HEK293 (cell line): ENCODE measurements around the gene SARNP.

Source experiments
- GLI4 ChIP-seq: fragments of 450-650 bp; formaldehyde crosslinking; IDR thresholded peaks from 2 replicates; pipeline ENCODE4 v1.5.1; 2016; ENCODE audit warnings: missing biosample characterization, missing genetic modification characterization
- IKZF3 ChIP-seq: fragments of 450-650 bp; IDR thresholded peaks from 2 replicates; pipeline ENCODE4 v1.5.0; 2018; ENCODE audit warnings: missing biosample characterization, mild to moderate bottlenecking, missing genetic modification characterization, moderate library complexity
- KLF10 ChIP-seq: fragments of 450-650 bp; IDR thresholded peaks from 2 replicates; pipeline ENCODE4 v1.5.1; 2018; ENCODE audit warnings: missing biosample characterization, mild to moderate bottlenecking, missing genetic modification characterization
- KLF8 ChIP-seq: fragments of 450-650 bp; formaldehyde crosslinking; IDR thresholded peaks from 2 replicates; pipeline ENCODE4 v1.5.1; 2016; ENCODE audit warnings: missing biosample characterization, missing genetic modification characterization
- OSR2 ChIP-seq: fragments of 450-650 bp; formaldehyde crosslinking; IDR thresholded peaks from 2 replicates; pipeline ENCODE4 v1.5.1; 2016; ENCODE audit warnings: missing biosample characterization, missing genetic modification characterization
- REST ChIP-seq: fragments of 450-650 bp; formaldehyde crosslinking; IDR thresholded peaks from 2 replicates; pipeline ENCODE4 v1.5.1; 2016; ENCODE audit warnings: missing biosample characterization, missing genetic modification characterization
- ZBTB17 ChIP-seq: fragments of 450-650 bp; formaldehyde crosslinking; IDR thresholded peaks from 2 replicates; pipeline ENCODE4 v1.5.1; 2016; ENCODE audit warnings: missing biosample characterization, missing genetic modification characterization
- ZBTB44 ChIP-seq: fragments of 450-650 bp; IDR thresholded peaks from 2 replicates; pipeline ENCODE4 v1.5.1; 2018; ENCODE audit warnings: missing biosample characterization, mild to moderate bottlenecking, missing genetic modification characterization
- ZEB2 ChIP-seq: fragments of 450-650 bp; formaldehyde crosslinking; IDR thresholded peaks from 2 replicates; pipeline ENCODE4 v1.5.1; 2016; ENCODE audit warnings: missing biosample characterization, missing genetic modification characterization
- ZIC2 ChIP-seq: fragments of 450-650 bp; formaldehyde crosslinking; IDR thresholded peaks from 2 replicates; pipeline ENCODE4 v1.5.1; 2016; ENCODE audit warnings: missing biosample characterization, missing genetic modification characterization
- ZNF146 ChIP-seq: fragments of 450-650 bp; formaldehyde crosslinking; IDR thresholded peaks from 2 replicates; pipeline ENCODE4 v1.5.1; 2016; ENCODE audit warnings: missing biosample characterization, missing genetic modification characterization
- ZNF24 ChIP-seq: fragments of 450-650 bp; formaldehyde crosslinking; IDR thresholded peaks from 2 replicates; pipeline ENCODE4 v1.5.1; 2016; ENCODE audit warnings: missing biosample characterization, missing genetic modification characterization
- ZNF274 ChIP-seq, 2 experiments: fragments of 200-500 bp in 1 of 2; fragments of 450-650 bp in 1 of 2; sonication (Bioruptor generic) in 1 of 2; formaldehyde crosslinking in 1 of 2; IDR thresholded peaks; 2 replicates each; pipeline versions ENCODE4 v1.5.1 to v1.6.1; 2014 to 2016; ENCODE audit warnings: borderline replicate concordance in 1 of 2, inconsistent platforms in 1 of 2, low read length in 1 of 2, missing biosample characterization in 1 of 2, missing genetic modification characterization in 1 of 2
- ZNF510 ChIP-seq: fragments of 450-650 bp; formaldehyde crosslinking; IDR thresholded peaks from 2 replicates; pipeline ENCODE4 v1.5.1; 2018; ENCODE audit warnings: mild to moderate bottlenecking, missing genetic modification characterization, missing biosample characterization; ENCODE audit not compliant: insufficient replicate concordance
- ZNF600 ChIP-seq: fragments of 450-650 bp; formaldehyde crosslinking; IDR thresholded peaks from 2 replicates; pipeline ENCODE4 v1.5.1; 2016; ENCODE audit warnings: missing biosample characterization, missing genetic modification characterization
- TF ChIP-seq, protein P1 (sequence below): fragments of 450-650 bp; formaldehyde crosslinking; IDR thresholded peaks from 2 replicates; pipeline ENCODE4 v1.5.1; 2016; ENCODE audit warnings: missing biosample characterization, missing genetic modification characterization
- TF ChIP-seq, protein P2 (sequence below): fragments of 450-650 bp; formaldehyde crosslinking; conservative IDR thresholded peaks from 2 replicates; pipeline ENCODE4 v1.5.1; 2016; ENCODE audit warnings: low read depth, missing biosample characterization, missing genetic modification characterization
- TF ChIP-seq, protein P3 (sequence below): fragments of 450-650 bp; formaldehyde crosslinking; IDR thresholded peaks from 2 replicates; pipeline ENCODE4 v1.5.1; 2017; ENCODE audit warnings: missing biosample characterization, mild to moderate bottlenecking, missing genetic modification characterization, moderate library complexity
- TF ChIP-seq, protein P4 (sequence below): fragments of 450-650 bp; formaldehyde crosslinking; IDR thresholded peaks from 2 replicates; pipeline ENCODE4 v1.5.1; 2016; ENCODE audit warnings: missing biosample characterization, missing genetic modification characterization

The SARNP gene

DNA sequence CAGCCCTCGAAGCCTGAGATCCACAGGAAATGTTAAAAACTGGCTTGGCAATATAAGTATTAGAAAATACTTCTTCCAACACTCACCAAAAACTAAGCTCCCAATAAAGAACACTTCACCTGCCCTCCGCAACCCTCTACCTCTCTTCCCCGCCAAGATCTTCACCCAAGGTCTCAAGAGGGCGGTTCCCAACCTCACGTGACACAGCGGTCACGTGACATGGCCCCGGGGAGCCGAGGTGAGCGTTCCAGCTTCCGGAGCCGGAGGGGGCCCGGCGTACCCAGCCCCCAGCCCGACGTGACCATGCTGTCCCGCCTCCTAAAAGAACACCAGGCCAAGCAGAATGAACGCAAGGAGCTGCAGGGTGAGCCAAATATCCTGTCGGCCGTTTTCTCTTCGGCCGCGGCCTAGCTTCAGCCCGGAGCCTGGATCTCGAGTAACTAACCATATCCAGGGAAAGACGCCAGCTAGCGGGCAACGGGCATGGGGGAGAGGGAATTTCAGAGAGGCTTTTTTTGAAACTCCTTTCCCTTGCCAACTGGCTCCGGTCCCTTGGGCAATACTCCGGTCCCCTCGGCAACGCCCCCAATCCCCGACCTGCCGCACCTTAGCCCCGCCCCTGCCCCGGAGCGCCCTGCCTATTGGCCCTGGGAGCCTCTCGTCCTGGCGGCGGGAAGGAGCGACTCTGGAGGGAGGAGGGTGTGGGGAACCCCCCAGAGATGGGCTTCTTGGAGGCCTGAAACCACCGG is 101.5 kb downstream of the SARNP start, which contains the start of gene BLOC1S1 (continued):
- TF ChIP-seq, protein P1, sequence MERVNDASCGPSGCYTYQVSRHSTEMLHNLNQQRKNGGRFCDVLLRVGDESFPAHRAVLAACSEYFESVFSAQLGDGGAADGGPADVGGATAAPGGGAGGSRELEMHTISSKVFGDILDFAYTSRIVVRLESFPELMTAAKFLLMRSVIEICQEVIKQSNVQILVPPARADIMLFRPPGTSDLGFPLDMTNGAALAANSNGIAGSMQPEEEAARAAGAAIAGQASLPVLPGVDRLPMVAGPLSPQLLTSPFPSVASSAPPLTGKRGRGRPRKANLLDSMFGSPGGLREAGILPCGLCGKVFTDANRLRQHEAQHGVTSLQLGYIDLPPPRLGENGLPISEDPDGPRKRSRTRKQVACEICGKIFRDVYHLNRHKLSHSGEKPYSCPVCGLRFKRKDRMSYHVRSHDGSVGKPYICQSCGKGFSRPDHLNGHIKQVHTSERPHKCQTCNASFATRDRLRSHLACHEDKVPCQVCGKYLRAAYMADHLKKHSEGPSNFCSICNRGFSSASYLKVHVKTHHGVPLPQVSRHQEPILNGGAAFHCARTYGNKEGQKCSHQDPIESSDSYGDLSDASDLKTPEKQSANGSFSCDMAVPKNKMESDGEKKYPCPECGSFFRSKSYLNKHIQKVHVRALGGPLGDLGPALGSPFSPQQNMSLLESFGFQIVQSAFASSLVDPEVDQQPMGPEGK, result peak; percentile 99
- TF ChIP-seq ZNF24 (tag by site-specific recombination), result peak; percentile 99
- peak; percentile 51; the same call in 1 of the 2 replicates for TF ChIP-seq IKZF3
- 0 out of 2 replicates have a peak, but pooled peaks have one; percentile 35 for TF ChIP-seq ZNF600 (tag by site-specific recombination)
- TF ChIP-seq OSR2 (tag by site-specific recombination), result peak; percentile 71
- peak; percentile 86 for TF ChIP-seq ZIC2 (tag by site-specific recombination)
- TF ChIP-seq REST (tag by site-specific recombination), result peak; percentile 61; the same call in 1 of the 2 replicates
- TF ChIP-seq, protein P2, sequence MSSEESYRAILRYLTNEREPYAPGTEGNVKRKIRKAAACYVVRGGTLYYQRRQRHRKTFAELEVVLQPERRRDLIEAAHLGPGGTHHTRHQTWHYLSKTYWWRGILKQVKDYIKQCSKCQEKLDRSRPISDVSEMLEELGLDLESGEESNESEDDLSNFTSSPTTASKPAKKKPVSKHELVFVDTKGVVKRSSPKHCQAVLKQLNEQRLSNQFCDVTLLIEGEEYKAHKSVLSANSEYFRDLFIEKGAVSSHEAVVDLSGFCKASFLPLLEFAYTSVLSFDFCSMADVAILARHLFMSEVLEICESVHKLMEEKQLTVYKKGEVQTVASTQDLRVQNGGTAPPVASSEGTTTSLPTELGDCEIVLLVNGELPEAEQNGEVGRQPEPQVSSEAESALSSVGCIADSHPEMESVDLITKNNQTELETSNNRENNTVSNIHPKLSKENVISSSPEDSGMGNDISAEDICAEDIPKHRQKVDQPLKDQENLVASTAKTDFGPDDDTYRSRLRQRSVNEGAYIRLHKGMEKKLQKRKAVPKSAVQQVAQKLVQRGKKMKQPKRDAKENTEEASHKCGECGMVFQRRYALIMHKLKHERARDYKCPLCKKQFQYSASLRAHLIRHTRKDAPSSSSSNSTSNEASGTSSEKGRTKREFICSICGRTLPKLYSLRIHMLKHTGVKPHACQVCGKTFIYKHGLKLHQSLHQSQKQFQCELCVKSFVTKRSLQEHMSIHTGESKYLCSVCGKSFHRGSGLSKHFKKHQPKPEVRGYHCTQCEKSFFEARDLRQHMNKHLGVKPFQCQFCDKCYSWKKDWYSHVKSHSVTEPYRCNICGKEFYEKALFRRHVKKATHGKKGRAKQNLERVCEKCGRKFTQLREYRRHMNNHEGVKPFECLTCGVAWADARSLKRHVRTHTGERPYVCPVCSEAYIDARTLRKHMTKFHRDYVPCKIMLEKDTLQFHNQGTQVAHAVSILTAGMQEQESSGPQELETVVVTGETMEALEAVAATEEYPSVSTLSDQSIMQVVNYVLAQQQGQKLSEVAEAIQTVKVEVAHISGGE (tag by site-specific recombination), result peak; percentile 75
- TF ChIP-seq KLF10 (tag by site-specific recombination), result peak; percentile 98
- no peak for TF ChIP-seq ZNF510
- TF ChIP-seq ZBTB17 (tag by site-specific recombination), result peak; percentile 92
- TF ChIP-seq GLI4 (tag by site-specific recombination), result 0 out of 2 replicates have a peak, but pooled peaks have one; percentile 68
- TF ChIP-seq, protein P3, sequence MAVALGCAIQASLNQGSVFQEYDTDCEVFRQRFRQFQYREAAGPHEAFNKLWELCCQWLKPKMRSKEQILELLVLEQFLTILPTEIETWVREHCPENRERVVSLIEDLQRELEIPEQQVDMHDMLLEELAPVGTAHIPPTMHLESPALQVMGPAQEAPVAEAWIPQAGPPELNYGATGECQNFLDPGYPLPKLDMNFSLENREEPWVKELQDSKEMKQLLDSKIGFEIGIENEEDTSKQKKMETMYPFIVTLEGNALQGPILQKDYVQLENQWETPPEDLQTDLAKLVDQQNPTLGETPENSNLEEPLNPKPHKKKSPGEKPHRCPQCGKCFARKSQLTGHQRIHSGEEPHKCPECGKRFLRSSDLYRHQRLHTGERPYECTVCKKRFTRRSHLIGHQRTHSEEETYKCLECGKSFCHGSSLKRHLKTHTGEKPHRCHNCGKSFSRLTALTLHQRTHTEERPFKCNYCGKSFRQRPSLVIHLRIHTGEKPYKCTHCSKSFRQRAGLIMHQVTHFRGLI (tag by site-specific recombination), result peak; percentile 62; the same call in 1 of the 2 replicates
- peak; percentile 99 for TF ChIP-seq KLF8 (tag by site-specific recombination)
- TF ChIP-seq ZNF274 (IDR thresholded peaks at IDR 0.05; ENCODE audit: low read length), result no peak
- no peak for TF ChIP-seq ZNF274 (tag by site-specific recombination; IDR thresholded peaks at IDR 0.05; ENCODE audit: borderline replicate concordance)
- TF ChIP-seq ZBTB44 (tag by site-specific recombination), result 0 out of 2 replicates have a peak, but pooled peaks have one; percentile 25
- TF ChIP-seq ZNF146, result peak; percentile 77; the same call in 1 of the 2 replicates
- TF ChIP-seq, protein P4, sequence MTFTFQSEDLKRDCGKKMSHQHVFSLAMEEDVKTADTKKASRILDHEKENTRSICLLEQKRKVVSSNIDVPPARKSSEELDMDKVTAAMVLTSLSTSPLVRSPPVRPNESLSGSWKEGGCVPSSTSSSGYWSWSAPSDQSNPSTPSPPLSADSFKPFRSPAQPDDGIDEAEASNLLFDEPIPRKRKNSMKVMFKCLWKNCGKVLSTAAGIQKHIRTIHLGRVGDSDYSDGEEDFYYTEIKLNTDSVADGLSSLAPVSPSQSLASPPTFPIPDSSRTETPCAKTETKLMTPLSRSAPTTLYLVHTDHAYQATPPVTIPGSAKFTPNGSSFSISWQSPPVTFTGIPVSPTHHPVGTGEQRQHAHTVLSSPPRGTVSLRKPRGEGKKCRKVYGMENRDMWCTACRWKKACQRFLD (tag by site-specific recombination), result peak; percentile 95
- TF ChIP-seq ZEB2 (tag by site-specific recombination), result peak; percentile 93
